OCI-LY7 (cell line): ENCODE data around the gene SLC5A11.

Experiments
- EZH2phosphoT487 ChIP-seq: fragments of 200-600 bp; sonication (generic); IDR thresholded peaks from 2 replicates; pipeline ENCODE4 v1.6.1; 2018; ENCODE audit warnings: low read depth, borderline replicate concordance, mild to moderate bottlenecking, mixed run types, antibody characterized with exemption, low read length, moderate library complexity, mixed read lengths
- TF ChIP-seq, protein P1 (sequence below): fragments of 200-600 bp; sonication (generic); conservative IDR thresholded peaks from 2 replicates; pipeline ENCODE4 v1.5.1; 2014; ENCODE audit warnings: mild to moderate bottlenecking, antibody characterized with exemption, low read length, moderate library complexity, mixed read lengths

DNA sequence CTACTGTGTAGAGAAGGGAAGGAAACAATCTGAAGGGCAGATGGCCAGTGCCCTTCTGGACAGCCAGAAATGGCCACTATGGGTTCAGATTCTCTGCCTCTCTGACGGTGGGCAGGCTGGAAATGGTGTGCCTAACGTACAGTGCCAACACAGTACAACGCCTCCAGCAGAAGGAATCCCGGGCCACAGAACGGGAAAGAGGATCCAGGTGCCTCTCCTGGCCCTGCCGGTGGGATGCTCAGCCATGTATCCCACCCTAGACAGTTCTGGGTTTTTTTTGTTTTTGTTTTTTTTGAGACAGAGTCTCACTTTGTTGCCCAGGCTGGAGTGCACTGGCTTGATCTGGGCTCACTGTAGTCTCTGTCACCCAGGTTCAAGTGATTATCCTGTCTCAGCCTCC is 71.5 kb downstream of the SLC5A11 start:
- TF ChIP-seq, protein P1, sequence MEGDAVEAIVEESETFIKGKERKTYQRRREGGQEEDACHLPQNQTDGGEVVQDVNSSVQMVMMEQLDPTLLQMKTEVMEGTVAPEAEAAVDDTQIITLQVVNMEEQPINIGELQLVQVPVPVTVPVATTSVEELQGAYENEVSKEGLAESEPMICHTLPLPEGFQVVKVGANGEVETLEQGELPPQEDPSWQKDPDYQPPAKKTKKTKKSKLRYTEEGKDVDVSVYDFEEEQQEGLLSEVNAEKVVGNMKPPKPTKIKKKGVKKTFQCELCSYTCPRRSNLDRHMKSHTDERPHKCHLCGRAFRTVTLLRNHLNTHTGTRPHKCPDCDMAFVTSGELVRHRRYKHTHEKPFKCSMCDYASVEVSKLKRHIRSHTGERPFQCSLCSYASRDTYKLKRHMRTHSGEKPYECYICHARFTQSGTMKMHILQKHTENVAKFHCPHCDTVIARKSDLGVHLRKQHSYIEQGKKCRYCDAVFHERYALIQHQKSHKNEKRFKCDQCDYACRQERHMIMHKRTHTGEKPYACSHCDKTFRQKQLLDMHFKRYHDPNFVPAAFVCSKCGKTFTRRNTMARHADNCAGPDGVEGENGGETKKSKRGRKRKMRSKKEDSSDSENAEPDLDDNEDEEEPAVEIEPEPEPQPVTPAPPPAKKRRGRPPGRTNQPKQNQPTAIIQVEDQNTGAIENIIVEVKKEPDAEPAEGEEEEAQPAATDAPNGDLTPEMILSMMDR: no peak
- no peak for TF ChIP-seq EZH2phosphoT487
